ENCODE measurements around the gene PTPN9. TPM values are rescaled to one million over a fixed set of nuclear protein-coding genes. Genes with fewer than 3 reads are reported as not detected.

The PTPN9 gene
- total and polyA plus RNA-seq, 2 of the 13 experiments (the other 11 are each of a cell fraction or from before 2014, with no cell fraction given), result 16.6 to 19.9 TPM

- TF ChIP-seq SP1 (IDR thresholded peaks at IDR 0.05) (peak; percentile 51; the same call in 1 of the 2 replicates), SP1 (CRISPR knock-in tag; IDR thresholded peaks at IDR 0.05) (peak; percentile 63; the same call in 1 of the 2 replicates), ZNF546 (CRISPR knock-in tag; conservative IDR thresholded peaks at IDR 0.05) (0 out of 2 replicates have a peak, but pooled peaks have one; percentile 20), DR1 (CRISPR knock-in tag; IDR thresholded peaks at IDR 0.05) (peak; percentile 66; the same call in 1 of the 2 replicates), ZBTB25 (CRISPR knock-in tag; IDR thresholded peaks at IDR 0.05) (peak; percentile 81), ZNF383 (CRISPR knock-in tag; IDR thresholded peaks at IDR 0.05; ENCODE audit: borderline replicate concordance) (no peak), MXI1 (IDR thresholded peaks at IDR 0.05; ENCODE audit: borderline replicate concordance, low read depth, low read length) (peak; percentile 54; the same call in 1 of the 3 replicates), GATAD1 (CRISPR knock-in tag; IDR thresholded peaks at IDR 0.05) (peak; percentile 42; the same call in 1 of the 2 replicates), NFYB (CRISPR knock-in tag; IDR thresholded peaks at IDR 0.05) (peak; percentile 86), ATF2 (CRISPR knock-in tag; IDR thresholded peaks at IDR 0.05) (peak; percentile 67; the same call in 1 of the 2 replicates), HMGXB4 (CRISPR knock-in tag; IDR thresholded peaks at IDR 0.05; ENCODE audit: borderline replicate concordance in 1 of 2, low read depth in 1 of 2) (peak in 1 of 2 experiments; percentile 7; a peak in 1 of 4 replicates), EP300 (IDR thresholded peaks at IDR 0.05; ENCODE audit: low read depth in 2 of 2, low read length in 2 of 2) (no peak), EP300 (CRISPR knock-in tag; IDR thresholded peaks at IDR 0.05; ENCODE audit: borderline replicate concordance) (0 out of 2 replicates have a peak, but pooled peaks have one; percentile 14), AKAP8 (CRISPR knock-in tag; IDR thresholded peaks at IDR 0.05) (peak; percentile 98), SRF (IDR thresholded peaks at IDR 0.05; ENCODE audit: low read depth, low read length) (peak; percentile 91), ZBED4 (CRISPR knock-in tag; IDR thresholded peaks at IDR 0.05; ENCODE audit: borderline replicate concordance) (no peak), ZFP91 (CRISPR knock-in tag; IDR thresholded peaks at IDR 0.05; ENCODE audit: borderline replicate concordance) (peak; percentile 55; the same call in 1 of the 2 replicates), ZNF674 (CRISPR knock-in tag; IDR thresholded peaks at IDR 0.05; ENCODE audit: low read depth) (no peak)
Observed at GRCh38 chr15:75451674-75452363, 127.3 kb downstream of the PTPN9 start, which contains the start of gene SIN3A (continued).

All from HepG2 (cell line).